Putamen (tissue), 1 donor: ENCODE measurements around the gene SYCP3.
"Not testable (repeated sequence)": the region's sequence is repeated elsewhere in the genome, so short reads cannot be mapped to it uniquely, and the experiment has no call there.

Source experiments
- DNase-seq: peaks from one replicate; pipeline ENCODE4 v3.0.0-alpha.2; 2016; ENCODE audit warnings: low spot score

SYCP3 gene

DNA sequence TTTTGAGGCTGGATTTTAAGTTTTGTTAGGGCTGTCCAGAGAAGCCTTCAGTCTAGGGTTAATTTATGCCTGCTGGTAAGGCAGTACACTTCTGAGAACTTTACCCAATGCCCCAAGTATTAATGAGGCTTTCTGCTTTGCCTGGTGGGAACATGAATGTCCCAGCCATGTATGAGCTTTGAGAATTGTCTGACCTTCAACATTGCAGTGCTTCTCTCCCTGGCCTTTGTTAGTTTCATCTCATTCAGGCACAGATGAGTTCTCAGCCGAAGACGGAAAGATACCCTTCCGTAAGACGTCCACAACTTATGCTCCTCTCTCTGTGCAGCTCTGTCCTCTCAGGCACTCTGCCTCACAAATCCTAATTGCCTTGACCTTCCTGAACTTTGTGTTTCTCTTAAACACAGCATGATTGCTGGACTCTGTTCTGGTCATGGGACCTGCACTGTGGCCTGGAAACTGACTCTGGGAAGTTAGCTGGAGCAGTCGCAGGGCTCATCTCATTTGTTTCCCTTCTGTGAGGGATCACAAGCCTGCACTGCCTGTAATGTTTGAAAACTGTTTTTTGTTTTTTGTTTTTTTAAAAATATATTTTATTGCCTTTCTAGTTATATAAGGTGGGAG is 26.1 kb downstream of the SYCP3 start:
- peak; percentile 27 for DNase-seq

DNA sequence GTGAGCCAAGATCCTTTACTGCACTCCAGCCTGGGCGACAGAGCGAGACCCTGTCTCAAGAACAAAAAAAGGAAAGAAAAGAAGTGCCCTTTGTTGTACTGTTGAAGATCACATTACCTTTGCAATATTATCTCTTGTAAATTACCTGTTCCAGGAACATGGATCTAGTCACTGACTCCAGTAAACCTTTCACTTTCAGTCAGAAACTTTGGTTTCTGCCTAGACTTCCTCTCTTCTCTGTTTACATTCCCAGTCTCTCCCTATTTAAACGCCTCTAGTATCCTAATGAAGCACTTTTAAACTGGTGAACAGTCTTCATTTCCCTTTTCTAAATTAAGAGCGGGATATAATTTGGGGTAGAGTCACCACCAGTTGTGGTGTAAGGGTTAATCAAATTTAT is 29.0 kb downstream of the SYCP3 start:
- no peak for DNase-seq

DNA sequence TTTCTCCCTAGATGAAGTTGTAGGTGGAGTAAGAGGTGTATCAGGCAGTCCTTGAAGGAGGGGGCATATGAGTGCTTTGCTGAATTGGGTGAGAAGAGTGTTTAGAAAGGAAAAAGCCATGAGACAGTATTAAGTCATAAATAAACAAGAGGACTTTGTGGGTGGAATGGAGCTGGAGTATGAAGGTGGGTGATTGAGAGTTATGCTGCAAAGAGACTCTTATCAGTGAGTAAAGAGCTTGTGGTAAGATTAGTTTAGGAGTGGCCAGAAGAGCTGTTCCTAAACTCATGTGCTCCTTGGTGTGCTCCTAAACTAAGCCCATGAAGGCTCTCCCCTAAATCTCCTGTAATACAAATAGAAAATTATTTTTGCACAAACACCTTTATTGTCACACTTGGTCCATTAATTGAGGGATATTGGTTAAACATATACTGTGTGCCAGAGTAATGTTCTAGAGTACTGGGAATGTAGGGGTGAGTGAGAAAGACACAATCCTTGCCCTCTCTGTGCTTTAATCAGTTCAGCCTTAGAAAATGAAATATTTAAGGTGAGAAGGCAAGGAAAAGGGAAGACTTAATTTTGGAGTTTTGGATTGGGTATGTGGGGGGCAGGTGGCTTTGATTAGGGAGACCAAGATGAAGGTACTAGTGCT is 32.0 kb downstream of the SYCP3 start:
- DNase-seq = no peak

DNA sequence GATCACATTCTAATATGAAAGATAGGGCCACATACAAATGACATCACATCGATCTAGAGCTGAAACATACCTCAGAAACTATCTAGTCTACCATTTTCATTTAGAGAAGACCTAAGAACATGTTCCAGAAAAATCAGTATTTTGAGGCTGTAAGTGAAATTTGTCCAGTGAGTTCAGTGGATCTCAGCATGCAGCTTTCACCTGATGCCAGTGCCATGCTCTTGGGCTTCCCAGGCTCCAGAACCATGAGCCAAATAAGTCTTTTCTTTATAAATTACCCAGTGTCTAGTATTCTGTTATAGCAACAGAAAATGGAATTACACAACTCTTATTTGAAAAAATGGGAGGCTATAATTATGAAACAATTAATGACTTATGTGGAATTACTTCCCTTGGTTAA is 32.9 kb downstream of the SYCP3 start:
- no peak for DNase-seq

DNA sequence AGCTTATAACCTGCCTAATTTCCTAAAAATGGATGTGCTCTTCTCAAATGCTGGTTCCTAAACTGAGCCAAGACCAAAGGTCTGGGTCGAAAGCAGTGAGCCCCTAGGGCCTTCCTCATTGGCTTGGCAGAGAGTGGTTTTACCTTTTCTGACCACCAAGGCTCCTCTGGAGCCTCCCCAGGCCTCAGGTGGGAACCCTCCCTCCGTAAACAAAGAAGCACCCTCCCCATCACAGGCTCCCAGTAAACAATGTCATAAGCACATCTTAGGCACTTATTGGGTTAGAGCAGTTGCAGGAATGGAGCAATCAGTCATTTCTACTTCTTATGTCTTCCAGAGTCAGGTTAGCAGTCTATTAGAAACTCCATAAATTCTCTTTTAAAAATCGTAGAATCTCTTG is 35.8 kb downstream of the SYCP3 start:
- DNase-seq = no peak

DNA sequence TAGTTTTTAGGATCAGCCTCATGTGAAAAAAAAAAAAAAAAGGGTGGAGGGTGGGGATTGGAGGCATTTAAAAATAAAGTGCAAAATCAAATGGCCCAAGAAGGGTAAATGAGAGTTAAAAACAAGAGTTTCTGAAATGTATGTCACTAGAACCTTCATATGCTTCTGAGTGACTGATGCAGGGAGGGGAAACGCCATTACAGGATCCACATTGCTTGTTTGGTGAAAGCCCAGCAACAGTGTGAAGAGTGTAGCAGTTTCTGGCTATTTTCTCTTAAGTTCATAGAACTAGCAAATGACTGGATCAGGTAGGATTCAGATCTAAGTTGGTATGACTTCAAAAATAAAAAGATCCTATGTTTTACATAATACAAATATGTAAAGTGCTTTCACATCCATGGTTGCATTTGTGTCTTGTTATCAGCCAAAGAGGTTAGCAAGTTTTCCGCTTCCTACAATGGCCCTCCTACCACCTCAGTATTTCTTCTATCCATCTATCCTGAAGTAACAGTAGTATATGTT is 38.9 kb downstream of the SYCP3 start:
- DNase-seq = no peak

DNA sequence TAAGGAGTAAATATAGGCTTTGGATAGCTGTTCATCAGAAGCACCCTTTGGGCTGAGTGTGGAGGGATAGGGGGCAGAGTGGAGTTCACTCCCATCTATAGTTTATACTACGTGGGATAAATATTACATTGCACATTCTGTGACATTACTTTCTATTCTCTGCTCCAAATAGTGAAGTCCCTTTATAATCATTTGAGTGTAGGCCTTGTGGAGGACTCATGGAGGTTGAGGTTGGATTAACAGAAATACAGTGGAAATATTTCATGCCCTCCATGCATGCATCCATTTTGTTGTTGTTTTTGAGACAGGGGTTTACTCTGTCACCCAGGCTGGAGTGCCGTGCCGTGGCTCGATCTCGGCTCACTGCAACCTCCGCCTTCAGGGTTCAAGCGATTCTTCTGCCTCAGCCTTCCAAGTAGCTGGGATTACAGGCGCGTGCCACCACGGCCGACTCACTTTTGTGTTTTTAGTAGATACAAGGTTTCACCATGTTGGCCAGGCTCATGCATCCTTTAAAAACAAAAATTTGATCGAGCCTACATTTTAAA is 40.4 kb downstream of the SYCP3 start:
- peak; percentile 22 for DNase-seq

DNA sequence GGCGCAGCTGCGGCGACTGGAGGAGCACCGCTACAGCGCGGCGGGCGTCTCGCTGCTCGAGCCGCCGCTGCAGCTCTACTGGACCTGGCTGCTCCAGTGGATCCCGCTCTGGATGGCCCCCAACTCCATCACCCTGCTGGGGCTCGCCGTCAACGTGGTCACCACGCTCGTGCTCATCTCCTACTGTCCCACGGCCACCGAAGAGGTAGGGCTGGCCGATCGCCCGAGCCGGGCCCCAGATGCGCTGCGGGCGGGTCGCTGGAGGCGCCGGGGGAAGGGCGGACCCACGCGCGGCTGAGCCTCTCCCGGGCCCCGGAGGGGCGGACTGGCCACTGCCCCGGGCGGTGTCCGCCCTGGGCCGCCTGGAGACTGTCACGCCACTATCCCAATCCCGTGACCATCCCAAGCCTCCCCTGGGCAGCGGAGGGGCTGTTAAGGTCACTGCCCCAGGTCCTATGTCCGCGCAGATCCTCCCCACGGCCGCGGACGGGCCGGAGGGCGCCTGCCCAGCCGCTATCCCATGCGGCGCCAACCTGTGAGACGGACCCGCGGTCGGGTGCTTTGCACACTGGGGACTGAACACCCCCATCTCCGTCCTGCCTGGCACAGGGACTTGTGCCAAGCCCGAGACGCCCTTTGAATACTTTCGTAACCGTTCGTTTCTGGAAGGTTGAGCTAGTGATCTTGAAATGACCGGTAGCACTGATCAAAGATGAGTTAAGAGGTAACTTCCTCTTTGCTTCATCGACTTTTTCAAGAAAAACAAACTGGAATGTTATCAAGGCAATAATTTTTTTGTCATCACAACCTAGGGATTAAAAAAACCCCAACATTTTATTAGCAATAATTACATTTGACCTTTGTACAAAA is 41.1 kb downstream of the SYCP3 start:
- DNase-seq = peak; percentile 20

DNA sequence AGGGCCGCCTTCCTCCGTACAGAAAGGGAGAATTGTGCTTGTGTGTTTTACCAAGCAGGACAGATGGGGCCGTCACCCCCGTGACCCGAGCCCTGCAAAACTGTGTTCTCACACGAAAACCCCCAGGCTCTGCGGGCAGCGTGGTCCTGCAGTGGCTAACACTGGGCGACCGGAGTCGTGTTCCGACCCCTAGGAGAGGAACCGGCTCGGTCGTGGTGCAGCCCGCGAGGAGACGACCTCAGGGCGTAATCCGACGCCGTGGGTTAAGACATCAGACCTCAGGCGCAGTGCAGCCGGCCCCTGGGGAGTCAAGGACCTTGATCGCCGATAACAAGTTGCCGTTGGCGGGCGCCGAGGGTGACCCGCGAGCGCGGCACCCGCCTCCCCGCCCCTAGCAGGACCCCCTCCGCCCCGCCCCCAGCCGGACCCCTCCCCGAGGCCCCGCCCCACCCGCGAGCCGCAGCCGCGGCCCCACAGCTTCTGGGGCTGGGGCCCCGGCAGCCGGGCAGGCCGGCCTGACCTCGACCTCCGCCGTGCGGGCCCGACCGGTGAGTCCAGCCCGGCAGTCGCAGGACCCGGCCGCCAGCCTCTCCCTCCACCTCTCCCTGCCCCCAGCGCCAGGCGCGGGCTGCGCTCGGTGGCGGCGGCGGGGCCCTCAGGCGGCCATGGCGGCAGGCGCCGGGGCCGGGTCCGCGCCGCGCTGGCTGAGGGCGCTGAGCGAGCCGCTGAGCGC is 41.9 kb downstream of the SYCP3 start, which contains the start of gene CHPT1:
CHPT1 (plus strand) TSS at position 444 of the 733 bp plus-strand sequence; CDS start at position 666, 222 bp downstream.
- peak; percentile 48 for DNase-seq

DNA sequence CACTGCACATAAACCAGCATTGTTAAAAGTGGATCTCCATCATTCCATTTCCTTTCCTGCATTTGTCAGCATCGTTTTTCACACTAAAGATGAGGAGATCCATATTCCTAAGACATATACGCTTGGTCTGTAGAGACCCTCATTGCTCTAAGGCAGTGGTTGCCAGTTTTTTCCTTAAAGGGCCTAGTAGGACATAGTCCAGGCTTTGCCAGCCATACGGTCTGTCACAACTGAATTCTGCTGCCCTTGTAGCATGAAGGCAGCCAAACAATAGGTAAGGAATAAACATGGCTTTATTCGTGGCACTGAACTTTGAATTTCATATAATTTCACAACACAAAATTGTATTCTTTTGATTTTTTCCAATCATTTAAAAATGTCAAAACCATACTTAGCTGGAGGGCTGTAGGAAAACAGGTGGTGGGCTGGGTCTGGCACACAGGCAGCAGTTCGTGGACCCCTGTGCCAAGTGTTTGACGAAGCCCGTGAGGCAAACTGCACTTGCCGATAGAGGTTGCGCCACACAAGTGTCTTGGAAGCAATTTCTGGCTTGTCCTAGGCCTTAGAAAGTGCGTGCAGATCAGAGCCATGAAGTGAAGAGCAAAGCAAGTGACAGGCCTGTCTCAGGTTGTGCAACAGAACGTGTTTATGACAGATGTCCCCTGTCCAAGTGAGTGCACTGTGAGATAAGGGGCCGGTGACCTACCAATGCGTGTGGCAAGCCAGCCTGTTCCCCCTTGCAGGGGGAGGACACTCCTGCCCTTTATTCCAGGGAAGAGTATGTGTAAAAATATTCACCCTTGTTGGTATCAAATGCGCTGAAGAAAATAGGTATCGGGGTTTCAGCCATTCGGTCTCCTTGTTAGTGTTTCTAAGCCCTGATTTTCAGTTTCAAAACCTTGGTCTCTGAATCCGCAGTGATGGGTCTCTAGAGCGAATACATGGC is 42.7 kb downstream of the SYCP3 start:
- peak; percentile 39 for DNase-seq

DNA sequence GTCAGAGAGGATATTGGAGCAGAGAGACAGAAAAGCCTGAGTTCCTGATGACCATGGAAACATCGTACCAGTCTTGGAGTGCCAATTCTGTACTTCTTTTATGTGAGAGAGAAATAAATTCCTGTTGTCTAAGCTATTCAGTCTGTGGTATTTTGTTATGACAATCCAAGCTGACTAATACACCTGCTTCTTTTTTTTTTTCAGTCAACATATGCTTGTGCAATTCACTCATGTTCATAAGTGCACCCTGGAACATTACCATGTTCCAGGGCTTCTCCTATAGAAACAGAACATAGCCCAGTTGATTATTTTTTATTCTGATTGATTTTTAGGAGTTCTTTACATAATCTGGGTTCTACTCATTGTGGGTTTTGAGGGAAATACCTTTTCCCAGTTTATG is 43.6 kb downstream of the SYCP3 start:
- DNase-seq = no peak

DNA sequence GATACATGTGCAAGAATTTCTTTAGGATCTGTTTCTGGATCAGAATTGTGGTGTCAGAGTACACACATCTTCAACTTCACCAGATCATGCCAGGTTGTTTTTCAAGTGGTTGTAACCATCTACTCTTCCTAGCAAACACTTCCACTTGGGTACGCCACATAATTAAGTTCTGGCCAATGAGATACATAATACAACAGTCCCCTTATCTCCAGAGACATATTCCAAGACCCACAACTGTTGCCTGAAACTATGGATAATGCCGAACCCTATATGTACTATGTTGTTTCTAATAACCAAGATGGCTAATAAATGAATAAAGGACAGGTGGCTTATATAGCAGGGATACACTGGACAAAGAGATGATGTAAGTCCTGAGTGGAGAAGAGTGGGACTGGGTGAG is 44.3 kb downstream of the SYCP3 start:
- no peak for DNase-seq

DNA sequence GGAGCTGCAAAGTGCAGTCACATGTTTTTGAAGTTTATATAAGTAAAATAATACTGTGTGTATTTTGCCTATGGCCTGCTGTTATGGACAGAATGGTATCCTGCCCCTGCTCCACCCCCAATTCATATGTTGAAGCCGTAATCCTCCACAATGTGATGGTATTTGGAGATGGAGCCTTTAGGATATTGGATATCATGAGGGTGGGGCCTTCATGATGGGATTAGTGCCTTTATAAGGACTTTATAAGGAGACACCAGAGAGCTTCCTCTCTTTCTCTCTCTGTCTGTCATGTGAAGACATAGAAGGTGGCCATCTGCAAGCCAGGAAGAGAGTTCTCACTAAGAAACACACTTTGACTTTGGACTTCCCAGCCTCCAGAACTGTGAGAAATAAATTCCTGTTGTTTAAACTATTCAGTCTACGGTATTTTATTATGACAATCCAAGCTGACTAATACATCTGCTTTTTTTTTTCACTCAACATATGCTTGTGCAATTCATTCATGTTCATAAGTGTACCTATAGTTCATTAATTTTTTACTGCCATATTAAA is 44.9 kb downstream of the SYCP3 start:
- no peak for DNase-seq

DNA sequence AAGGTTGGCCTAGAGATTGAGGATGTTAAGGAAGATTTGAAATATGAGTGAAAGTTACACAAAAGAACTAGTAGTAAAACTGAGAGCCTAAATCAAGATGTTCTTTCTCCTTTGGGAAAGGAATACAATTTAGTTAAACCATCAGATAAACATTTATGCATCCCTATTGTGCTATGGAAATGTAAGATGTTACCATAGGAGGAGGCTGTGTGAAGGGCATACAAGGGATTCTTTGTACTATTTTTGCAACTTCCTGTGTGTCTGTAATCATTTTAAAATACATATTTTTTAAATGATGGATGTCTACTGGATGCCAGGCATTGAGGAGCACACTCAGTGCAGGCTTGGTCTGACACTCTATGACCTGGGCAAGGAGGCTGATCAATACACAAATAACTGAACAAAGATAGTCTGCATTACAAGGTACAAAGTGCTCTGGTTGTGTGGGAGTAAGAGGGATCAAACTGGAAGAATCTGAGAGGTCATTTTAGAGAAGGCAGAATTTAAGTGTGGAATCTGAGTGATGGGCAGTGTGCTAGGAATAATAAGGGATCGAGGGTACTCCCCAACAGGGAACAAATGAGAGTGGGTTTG is 47.7 kb downstream of the SYCP3 start:
- DNase-seq = no peak

DNA sequence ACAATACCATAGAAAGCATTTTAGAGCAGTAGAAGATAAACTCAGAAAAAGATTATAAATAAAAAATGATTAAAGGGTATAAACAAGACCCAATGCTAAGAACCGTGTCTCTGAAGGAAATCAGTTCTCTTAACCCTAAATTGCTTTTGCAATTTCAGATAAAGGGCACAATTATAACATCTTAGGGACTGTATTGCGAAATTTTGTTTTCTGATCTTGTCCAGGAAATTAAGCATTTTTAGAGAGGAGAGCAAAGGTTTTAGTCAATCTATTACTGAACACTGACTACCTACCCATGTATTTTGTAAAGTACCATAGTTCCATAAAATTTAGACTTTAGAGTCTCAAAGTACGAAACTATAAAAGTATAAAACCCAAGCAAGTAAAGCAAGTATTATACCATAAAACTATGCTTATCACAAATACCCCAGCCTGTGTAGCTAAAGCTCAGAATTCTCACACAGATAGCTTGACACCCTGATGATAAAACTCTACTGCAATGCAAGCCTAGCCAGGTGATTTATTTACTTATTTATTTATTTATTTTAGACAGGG is 48.6 kb downstream of the SYCP3 start:
- no peak for DNase-seq

DNA sequence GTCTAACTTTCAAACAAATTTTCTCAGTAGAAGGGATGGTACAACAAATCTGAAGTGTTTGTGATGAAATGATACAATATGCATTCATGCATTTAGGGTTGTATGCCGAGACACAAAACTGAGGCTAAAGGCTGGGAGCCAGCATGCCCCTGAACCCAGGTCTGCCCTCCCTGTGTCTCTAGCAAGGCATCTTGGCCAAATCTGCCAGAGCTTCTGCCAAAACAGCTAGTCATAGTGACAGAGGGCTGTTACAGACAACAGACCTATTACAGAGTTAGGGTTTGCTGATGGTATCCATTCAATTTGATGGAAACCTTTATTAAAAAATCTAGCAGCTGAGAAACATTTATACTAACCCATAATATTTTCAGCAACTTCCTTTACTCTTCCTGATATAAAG is 53.1 kb downstream of the SYCP3 start:
- DNase-seq = no peak

DNA sequence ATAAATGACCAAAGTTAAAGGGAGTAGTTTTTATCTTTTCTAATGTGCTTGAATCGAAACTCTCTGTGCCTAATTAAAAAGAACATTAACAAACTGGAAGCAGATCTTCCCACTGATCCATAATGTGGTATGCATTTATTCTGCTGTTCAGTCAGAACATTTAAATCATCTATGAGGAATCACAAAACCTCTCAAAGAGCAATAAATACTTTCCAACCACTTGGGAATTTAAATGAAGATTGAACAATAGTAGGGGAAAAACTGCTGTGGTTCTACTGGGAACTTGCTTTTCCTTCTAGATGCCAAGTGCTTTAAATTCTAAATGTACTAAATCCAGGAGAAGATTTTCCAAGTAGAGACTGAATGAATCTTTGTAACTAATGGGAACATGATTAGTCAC is 54.2 kb downstream of the SYCP3 start:
- DNase-seq = peak; percentile 18

DNA sequence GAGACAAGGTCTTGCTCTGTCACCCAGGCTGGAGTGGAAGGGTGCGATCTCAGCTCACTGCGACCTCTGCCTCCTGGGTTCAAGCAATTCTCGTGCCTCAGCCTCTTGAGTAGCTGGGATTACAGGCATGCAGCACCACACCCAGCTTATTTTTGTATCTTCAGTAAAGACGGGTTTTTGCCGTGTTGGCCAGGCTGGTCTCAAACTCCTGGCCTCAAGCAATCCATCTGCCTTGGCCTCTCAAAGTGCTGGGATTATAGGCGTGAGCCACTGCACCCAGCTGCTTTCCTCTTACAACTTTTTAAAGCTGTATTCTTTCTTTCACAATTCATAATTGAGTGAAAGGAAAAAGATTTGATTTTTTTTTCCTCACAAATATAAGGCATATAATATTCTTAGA is 57.6 kb downstream of the SYCP3 start:
- not testable (repeated sequence) for DNase-seq

DNA sequence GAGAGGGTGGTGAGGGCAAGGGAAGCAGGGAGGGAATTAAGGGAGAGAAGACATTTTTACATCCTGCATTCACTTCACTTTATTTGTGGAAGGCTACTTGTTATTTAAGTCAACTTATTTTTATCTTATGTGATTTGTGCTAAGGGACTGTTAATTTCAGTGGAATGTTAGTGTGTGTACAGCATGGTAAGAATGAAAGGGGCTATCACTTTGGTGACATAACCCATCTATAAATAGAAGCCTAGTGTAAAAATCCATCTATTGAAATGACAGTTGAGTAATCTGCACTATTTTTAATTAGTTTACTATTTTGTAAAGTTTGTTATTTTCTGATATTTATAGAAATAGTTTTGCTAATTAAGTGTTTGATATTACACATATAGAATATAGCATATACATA is 58.6 kb downstream of the SYCP3 start:
- no peak for DNase-seq

DNA sequence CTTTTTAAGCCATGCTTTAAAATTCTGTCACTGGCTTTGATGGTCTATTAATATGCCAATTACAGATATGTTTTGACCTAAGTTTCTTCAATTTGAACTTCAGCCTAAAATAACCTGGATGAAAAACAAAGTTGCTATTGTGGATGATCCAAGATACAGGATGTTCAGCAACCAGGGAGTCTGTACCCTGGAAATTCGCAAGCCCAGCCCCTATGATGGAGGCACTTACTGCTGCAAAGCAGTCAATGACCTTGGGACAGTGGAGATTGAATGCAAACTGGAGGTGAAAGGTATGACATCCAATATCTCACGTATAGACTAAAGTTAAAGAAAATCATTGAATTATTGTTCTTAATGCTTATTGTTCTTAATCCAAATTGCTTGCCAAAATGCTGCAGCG is 59.0 kb downstream of the SYCP3 start:
- no peak for DNase-seq
